GM12878 (cell line): ENCODE measurements around the gene GBP5. TPM values are rescaled to one million over a fixed set of nuclear protein-coding genes. Genes with fewer than 3 reads are reported as not detected.

Experiments used
- ATAC-seq: fragments of 200-7000 bp; cut with Tn5 transposase; 3 replicates; pipeline ENCODE4 v1.9.1; 2020; ENCODE audit warnings: mild to moderate bottlenecking, moderate library complexity
- BruUV-seq: library from RNA; stranded (reverse); fragments of 400-500 nt; replicated peaks from 2 replicates; lab custom pipeline; 2021; lab: Mats Ljungman, UMichigan
- CTCF ChIA-PET: fragments of 300-600 bp; sonication (Branson Sonifier 250); formaldehyde crosslinking; extraction: SDS; loops from one replicate; lab custom pipeline; 2021; ENCODE audit warnings: inconsistent platforms; lab: Yijun Ruan, JAX
- POLR2A ChIA-PET: fragments of 350-600 bp; formaldehyde crosslinking; extraction: SDS; loops from one replicate; lab custom pipeline; 2021; ENCODE audit warnings: inconsistent platforms; lab: Charles Lee
- RAD21 ChIA-PET: fragments of 300-600 bp; sonication (Branson Sonifier 250); formaldehyde crosslinking; loops from one replicate; lab custom pipeline; 2023; ENCODE audit warnings: antibody characterized with exemption; ENCODE audit not compliant: unreplicated experiment; lab: Charles Lee
- SMC1A ChIA-PET: fragments of 300-600 bp; sonication (Branson Sonifier 250); formaldehyde crosslinking; loops from one replicate; lab custom pipeline; 2023; ENCODE audit not compliant: unreplicated experiment, uncharacterized antibody; lab: Charles Lee
- DNase-seq: peaks from one replicate; pipeline ENCODE4 v3.0.0-alpha.2; 2011; ENCODE audit warnings: low read depth, low spot score
- FAIRE-seq: peaks from 3 replicates; lab custom pipeline; 2011; peaks lifted over from hg19 to GRCh38; lab: Jason Lieb, UNC
- H2AFZ ChIP-seq: 2 replicates; pipeline ENCODE4 v1.6.0; 2011; ENCODE audit warnings: low read depth, low read length, control low read depth; ENCODE audit not compliant: control insufficient read depth
- H3K27ac ChIP-seq: 2 replicates; pipeline ENCODE4 v1.5.1; 2011; ENCODE audit warnings: control low read depth; ENCODE audit not compliant: control insufficient read depth, insufficient read depth
- H3K27me3 ChIP-seq, 2 experiments: replicated peaks in 1 of 2; 2 replicates each; pipeline versions ENCODE4 v1.6.0 to v1.6.1; 2011; ENCODE audit warnings: low read length in 1 of 2; ENCODE audit not compliant: control insufficient read depth in 2 of 2, insufficient read depth in 2 of 2
- H3K36me3 ChIP-seq, 2 experiments: 2 replicates each; pipeline ENCODE4 v1.5.1; 2011; ENCODE audit warnings: low read length in 1 of 2; ENCODE audit not compliant: control insufficient read depth in 2 of 2, insufficient read depth in 2 of 2
- H3K4me1 ChIP-seq: 2 replicates; pipeline ENCODE4 v1.6.1; 2011; ENCODE audit warnings: mild to moderate bottlenecking, low read length, moderate library complexity, mixed read lengths; ENCODE audit not compliant: control insufficient read depth, insufficient read depth
- H3K4me2 ChIP-seq: 2 replicates; pipeline ENCODE4 v1.6.0; 2011; ENCODE audit warnings: control low read depth; ENCODE audit not compliant: control insufficient read depth, insufficient read depth
- H3K4me3 ChIP-seq: fragments of 200-600 bp; sonication (generic); 2 replicates; pipeline ENCODE4 v1.5.1; 2016
- H3K79me2 ChIP-seq: 2 replicates; pipeline ENCODE4 v1.6.0; 2011; ENCODE audit warnings: low read length; ENCODE audit not compliant: control insufficient read depth, insufficient read depth
- H3K9ac ChIP-seq: 2 replicates; pipeline ENCODE4 v1.8.0; 2011; ENCODE audit warnings: low read length, control low read depth, mixed read lengths; ENCODE audit not compliant: control insufficient read depth, insufficient read depth
- H3K9me3 ChIP-seq: replicated peaks from 3 replicates; pipeline ENCODE4 v1.5.1; 2011; ENCODE audit warnings: mild to moderate bottlenecking, low read length; ENCODE audit not compliant: control insufficient read depth, insufficient read depth
- H4K20me1 ChIP-seq: 2 replicates; pipeline ENCODE4 v1.6.0; 2011; ENCODE audit not compliant: control insufficient read depth, insufficient read depth
- ATF2 ChIP-seq: IDR thresholded peaks from 2 replicates; pipeline ENCODE4 v1.6.1; 2012; ENCODE audit warnings: low read length, inconsistent platforms
- DPF2 ChIP-seq: fragments of 450-650 bp; IDR thresholded peaks from 2 replicates; pipeline ENCODE4 v1.6.1; 2017; ENCODE audit warnings: mild to moderate bottlenecking
- HCFC1 ChIP-seq: fragments of 150-350 bp; IDR thresholded peaks from 2 replicates; pipeline ENCODE4 v1.6.1; 2014; ENCODE audit warnings: low read length
- IKZF2 ChIP-seq, 2 experiments: fragments of 450-650 bp; IDR thresholded peaks; 2 replicates each; pipeline ENCODE4 v1.6.1; 2017; ENCODE audit warnings: mild to moderate bottlenecking in 2 of 2, moderate library complexity in 2 of 2
- PBX3 ChIP-seq: IDR thresholded peaks from 2 replicates; pipeline ENCODE4 v1.6.1; 2011; ENCODE audit warnings: mild to moderate bottlenecking, low read depth, low read length, moderate library complexity; ENCODE audit not compliant: insufficient replicate concordance
- PML ChIP-seq: IDR thresholded peaks from 2 replicates; pipeline ENCODE4 v1.6.1; 2012; ENCODE audit warnings: low read length, inconsistent platforms
- SREBF1 ChIP-seq: IDR thresholded peaks from 2 replicates; pipeline ENCODE4 v1.6.1; 2012; ENCODE audit warnings: mild to moderate bottlenecking, low read length
- SUZ12 ChIP-seq: fragments of 200-600 bp; sonication (generic); IDR thresholded peaks from one replicate; pipeline ENCODE4 v1.6.1; 2018; ENCODE audit warnings: antibody characterized with exemption, mild to moderate bottlenecking; ENCODE audit not compliant: unreplicated experiment
- YBX1 ChIP-seq: fragments of 450-650 bp; IDR thresholded peaks from 2 replicates; pipeline ENCODE4 v1.6.1; 2016; ENCODE audit warnings: antibody characterized with exemption
- ZNF24 ChIP-seq: fragments of 450-650 bp; IDR thresholded peaks from 2 replicates; pipeline ENCODE4 v1.6.1; 2017; ENCODE audit warnings: antibody characterized with exemption, mild to moderate bottlenecking
- WGBS: methylation state at CpG from one replicate; pipeline ENCODE4 v1.1.6; 2016; ENCODE audit warnings: low lambda C conversion rate; ENCODE audit not compliant: insufficient replicate concordance, insufficient coverage; ENCODE audit errors: missing lambda C conversion rate; 5-methylcytosine and 5-hydroxymethylcytosine counted together
- in situ Hi-C: fragments of 300-500 bp; cut with MboI; formaldehyde crosslinking; loops from 9 replicates; pipeline ENCODE4 v1.14.3; 2018; ENCODE audit warnings: mixed read lengths
- intact Hi-C: fragments of 100-400 bp; cut with micrococcal nuclease; formaldehyde crosslinking; loops from one replicate; pipeline ENCODE4 v1.14.2; 2022; ENCODE audit not compliant: unreplicated experiment
- polyA plus RNA-seq, 11 experiments: library from polyadenylated mRNA; depleted of rRNA in 4 of 11; unstranded in 6 of 11; stranded (reverse) in 5 of 11; fragments of >200 nt; fragmentation: Nextera tagmentation in 4 of 11; fragmentation: Illumina TruSeq in 1 of 11; extraction: Ambion mirVana in 4 of 11; extraction: Trizol in 1 of 11; gene quantifications; 1 replicate in 1 of 11; 2 replicates in 10 of 11; pipeline versions ENCODE4 v1.2.1 to v1.2.3, GENCODE V29; 2011 to 2016; ENCODE audit warnings: inconsistent platforms in 2 of 11, missing spikeins in 2 of 11, low read depth in 1 of 11
- total RNA-seq, 4 experiments: library from RNA; depleted of rRNA in 3 of 4; stranded (reverse); fragments of >200 nt in 3 of 4; fragmentation: Illumina TruSeq in 1 of 4; extraction: Trizol in 1 of 4; gene quantifications; 2 replicates each; pipeline versions ENCODE4 v1.2.1 to v1.2.3, GENCODE V29; 2013 to 2021

The GBP5 gene
- total and polyA plus RNA-seq, 10 of the 15 experiments (the other 5 are each of a cell fraction or from before 2014, with no cell fraction given) = 0.17 to 1.0 (median 0.42) TPM

- TF ChIP-seq SREBF1 (no peak), SUZ12 (no peak), YBX1 (no peak), PBX3 (no peak), ZNF24 (no peak), DPF2 (no peak)
Observed at GRCh38 chr1:89261926-89262515, 10.6 kb downstream of the GBP5 start (continued).

GRCh38 chr1:89260566-89261255, 11.9 kb downstream of the GBP5 start:
- RAD21 ChIA-PET = no interaction called here
- Histone ChIP-seq H2AFZ (no peak overlapping the region), H3K79me2 (no peaks in the 10 kb centered on the region), H3K4me1 (no peaks in the 10 kb centered on the region), H3K4me2 (no peak overlapping the region), H3K27ac (no peak overlapping the region), H3K9ac (no peak overlapping the region), H3K36me3 (no peaks in the 10 kb centered on the region), H3K4me3 (no peak overlapping the region), H3K9me3 (peaks cover 3% of the 10 kb centered on the region; the same call in 2 of the 3 replicates), H4K20me1 (no peaks in the 10 kb centered on the region), H3K27me3 (no peaks in the 10 kb centered on the region; a peak in 1 of 4 replicates)
- 29% methylated on average over 5 of the region's 5 CpGs for WGBS
- BruUV-seq = no TSS peak
- CTCF ChIA-PET = interaction anchor here (0.8 kb wide), 1 partner anchor 175 kb away, joined by 3 read pairs; no protein-coding TSS in a partner anchor
- FAIRE-seq (no peak), ATAC-seq (no peak), DNase-seq (no peak)
- SMC1A ChIA-PET = interaction anchor here (0.9 to 1.4 kb wide), 4 partner anchors 7 to 195 kb away, joined by 3 read pairs; partner anchors contain the start of genes GBP1 and GBP5
- intact Hi-C loops (no loop called here), in situ Hi-C loops (no loop called here)
- no peak for TF ChIP-seq YBX1
- TF ChIP-seq PML = no peak
- TF ChIP-seq IKZF2 (IDR thresholded peaks at IDR 0.05) = no peak
- TF ChIP-seq HCFC1 = no peak
- TF ChIP-seq ATF2 = no peak
- POLR2A ChIA-PET = no interaction called here
